Suppressor macrophage (primary cell): ENCODE data around the gene ARHGAP15.

ENCODE experiments used
- DNase-seq, 4 experiments: peaks; one replicate each; pipeline ENCODE4 v3.0.0-alpha.2; 2020 to 2022

ARHGAP15 gene

GRCh38 chr2:143696651-143697050, 567.4 kb downstream of the ARHGAP15 start:
- no peak for DNase-seq

- DNase-seq, result no peak
These were observed 568.5 kb downstream of the ARHGAP15 start for GRCh38 chr2:143697744-143698143.

DNA sequence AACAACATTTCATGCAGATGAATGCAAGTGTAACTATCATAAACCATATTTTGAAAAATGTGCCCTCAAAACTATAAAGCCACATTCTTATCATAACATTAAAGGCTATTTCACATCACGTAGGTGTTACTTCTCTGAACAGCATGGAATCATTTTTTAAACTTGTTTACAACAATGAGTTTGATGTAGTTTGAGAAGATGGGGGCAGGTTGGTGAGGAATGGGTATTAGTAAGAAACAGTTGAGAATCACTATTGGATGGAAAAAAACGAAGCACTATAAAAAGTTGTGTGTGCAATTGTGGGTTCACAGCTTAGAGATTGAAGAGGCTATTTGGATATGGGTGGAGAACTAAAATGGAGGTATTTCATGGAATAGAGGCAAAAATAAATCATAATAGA, 569.1 kb downstream of the ARHGAP15 start:
- DNase-seq, result no peak

DNA sequence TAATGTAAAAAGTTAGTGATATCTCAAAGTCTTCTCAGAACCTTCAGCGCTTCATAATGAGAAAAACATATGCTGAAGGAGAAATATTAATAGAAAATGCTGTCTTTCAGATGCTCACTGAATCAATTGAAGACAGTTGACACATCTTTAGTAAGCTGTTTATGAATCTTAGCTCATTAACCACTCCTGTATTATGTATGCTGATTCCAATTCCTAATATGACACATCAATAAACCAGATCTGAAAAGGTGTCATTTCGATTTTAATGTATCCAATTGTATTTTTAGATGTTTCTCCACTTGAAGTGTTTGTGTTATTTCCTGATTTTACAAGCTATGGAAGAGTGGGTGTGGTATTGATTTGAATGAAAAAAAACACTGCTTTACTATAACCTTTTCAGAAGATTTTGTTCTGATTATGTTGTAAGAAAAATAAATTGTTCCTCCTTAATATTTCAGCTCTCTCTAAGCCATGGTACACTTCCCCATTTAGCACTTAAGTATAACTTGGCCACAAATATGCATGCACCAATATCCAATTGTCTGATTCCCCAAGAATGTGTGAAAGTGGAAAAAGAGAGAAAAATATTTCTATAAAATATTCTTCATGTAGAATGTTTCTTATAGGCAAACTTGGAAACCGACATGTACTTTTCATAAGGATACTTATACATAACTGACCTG, 569.8 kb downstream of the ARHGAP15 start:
- DNase-seq, result peak in 2 of 4 experiments; percentile 3 to 23

- no peak for DNase-seq
These were observed 571.6 kb downstream of the ARHGAP15 start for GRCh38 chr2:143700865-143701264.

DNA sequence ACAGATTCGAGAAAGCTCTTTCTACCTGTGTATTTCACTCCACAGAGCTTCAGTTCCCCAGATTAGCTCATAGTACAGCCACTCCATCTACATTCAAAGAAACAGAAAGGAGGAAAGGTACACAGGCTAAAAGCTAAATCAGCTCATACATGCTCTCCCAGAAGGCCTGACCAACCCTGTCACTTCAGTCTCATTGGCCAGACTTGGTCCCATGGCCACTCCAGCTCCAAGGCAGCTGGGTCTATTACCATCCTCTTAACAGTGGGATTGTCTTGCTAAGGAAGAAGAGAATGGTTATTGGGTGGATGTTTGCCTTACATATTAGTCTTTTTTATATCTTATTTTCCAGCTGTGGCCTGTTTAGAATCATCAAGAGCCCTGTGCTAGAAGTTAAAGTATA, 572.6 kb downstream of the ARHGAP15 start:
- DNase-seq, result no peak

- DNase-seq, result no peak
These were observed 573.7 kb downstream of the ARHGAP15 start for GRCh38 chr2:143702931-143703330.

DNA sequence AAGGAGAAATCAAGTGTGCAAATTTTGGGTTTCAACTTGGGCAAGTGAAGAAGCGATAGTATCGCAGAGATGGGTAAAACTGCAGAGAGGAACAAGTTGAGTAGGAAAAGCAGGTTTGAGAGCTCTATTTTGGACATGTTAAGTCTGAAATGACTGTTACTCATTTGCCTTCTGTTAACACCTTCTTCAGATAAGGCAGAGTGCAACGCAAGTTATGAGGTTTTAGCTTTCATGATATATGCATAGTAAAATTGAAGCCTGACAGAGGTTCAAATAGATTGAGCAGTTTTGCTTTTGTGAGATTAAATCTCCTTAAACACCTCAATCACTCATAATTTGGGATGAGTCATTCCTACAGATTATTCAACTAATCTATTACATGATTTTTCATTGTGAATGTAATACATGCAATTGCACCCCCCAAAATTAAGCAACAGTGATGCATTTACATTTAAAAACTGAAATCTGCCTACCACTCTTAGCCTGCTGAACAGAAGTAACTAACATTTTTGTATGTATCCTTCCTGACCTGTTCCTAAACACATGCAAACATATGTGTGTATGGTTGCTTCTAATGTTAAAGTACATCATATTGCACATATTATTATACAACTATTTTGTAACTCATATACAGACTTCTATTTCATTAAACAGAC, 575.4 kb downstream of the ARHGAP15 start:
- DNase-seq, result no peak

DNA sequence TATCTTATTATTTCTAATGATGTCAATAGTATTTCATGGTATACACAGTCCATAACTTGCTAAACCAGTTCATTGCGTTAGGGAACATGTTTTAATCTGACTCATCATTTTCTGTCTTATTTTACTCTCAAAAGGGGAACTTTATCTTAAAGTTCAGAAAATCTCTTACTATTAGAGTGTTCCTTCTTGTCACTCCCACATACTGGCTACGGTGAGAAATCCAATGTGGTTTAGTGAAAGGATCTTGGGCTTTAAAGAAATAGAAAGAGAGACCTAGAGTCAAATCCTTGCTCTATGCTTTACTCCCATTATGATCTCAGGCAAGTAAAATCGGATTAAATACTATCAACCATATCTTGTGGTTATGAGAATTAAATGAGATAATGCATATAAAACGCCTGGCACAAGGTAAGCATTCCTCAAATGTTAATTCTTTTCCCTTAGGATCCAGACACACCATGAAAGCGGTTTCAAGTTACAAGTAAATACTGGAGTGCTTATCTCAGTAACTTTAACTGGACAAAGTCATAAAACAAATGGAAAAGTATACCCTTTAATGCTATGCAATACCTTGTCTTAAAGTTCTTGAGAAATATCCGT, 576.0 kb downstream of the ARHGAP15 start:
- DNase-seq, result peak; percentile 41 to 83 (median 69)

DNA sequence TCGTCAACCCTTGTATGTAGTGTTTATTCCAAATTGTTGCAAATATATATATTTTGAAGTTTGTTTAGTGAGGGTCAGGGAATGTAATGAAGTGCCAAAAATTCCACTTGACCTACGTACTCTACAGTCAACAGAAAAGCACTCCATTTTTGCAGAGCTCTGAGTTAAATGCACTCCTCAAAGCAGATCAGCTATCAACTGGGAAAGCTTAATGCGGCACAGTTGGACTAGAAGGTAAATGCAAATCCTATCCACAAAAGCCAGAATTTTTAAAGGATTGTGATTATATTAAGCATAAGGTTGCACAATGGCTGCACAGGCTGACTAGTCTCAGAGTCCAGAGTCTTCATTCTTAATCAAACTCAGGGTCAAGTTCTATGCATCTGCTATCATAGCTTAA, 577.1 kb downstream of the ARHGAP15 start:
- no peak for DNase-seq

- DNase-seq, result no peak
These were observed 579.5 kb downstream of the ARHGAP15 start for GRCh38 chr2:143708682-143709081.

DNA sequence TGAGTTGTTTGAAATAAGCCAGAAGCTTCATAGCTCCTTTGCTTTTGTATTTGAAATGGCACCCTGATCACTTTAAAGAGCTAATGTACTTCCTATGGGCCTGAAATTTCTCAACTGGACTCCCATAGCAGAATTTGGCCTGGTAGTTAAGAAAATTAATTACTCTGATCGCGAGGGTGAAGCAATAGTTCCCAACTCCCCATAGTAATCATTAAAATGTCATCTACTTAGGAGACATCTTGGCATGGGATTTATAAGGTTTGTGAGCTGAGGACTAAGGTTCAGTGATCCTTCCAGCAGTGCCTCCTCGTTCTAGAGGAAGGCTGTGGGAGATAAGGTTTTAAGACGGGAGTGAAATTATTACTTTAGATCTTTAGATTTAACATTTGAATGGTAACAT, 581.0 kb downstream of the ARHGAP15 start:
- DNase-seq, result no peak

GRCh38 chr2:143710879-143711278, 581.7 kb downstream of the ARHGAP15 start:
- DNase-seq, result no peak

- DNase-seq, result no peak
These were observed 587.3 kb downstream of the ARHGAP15 start for GRCh38 chr2:143716522-143716921.

DNA sequence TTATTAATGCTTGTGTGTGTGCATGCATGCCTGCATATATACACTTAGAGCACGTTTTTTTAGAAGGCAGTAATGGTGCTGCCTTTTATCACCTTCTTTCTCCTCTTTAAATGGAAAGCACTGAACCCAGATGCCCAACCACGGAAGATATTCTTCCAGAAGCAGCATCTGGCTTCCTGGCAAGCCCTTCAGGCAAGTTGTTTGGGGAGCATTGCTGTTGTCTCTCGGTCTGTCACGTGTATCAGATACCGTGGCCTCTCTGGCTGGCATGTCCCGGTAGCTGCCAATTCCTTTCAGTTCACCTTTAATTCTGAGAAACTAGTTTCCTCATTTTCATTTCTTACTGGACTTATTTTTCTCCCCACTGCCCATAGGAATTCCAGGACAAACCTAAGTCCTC, 587.8 kb downstream of the ARHGAP15 start:
- DNase-seq, result no peak

DNA sequence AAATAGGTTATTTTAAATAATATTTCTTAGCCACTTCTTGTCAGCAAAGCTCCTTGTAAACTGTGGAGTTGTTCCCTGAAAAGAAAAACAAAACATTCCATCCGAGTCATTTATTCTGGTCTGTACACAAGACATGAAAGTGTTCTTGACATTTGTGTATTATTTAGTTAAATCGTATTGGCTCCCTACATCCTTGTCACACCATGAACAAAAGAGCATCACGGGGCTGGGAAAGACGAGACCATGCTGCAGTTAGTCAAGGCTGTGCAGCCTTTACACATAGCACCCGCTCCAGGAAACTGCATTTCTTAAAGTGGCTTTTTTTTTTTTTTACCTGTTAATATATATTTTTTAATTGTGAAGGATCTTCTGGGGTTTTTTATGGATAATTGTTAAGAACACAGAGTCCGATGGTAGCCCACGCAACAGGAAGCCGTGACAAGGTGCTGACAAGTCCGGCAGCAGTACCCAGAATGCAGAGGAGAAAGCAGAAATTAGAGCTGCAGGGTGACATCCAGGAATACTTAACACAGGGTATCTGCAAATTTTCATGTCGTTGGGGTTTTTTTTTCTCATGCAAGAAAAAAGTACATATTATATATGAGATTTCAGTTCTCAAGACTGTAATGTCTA, 588.4 kb downstream of the ARHGAP15 start:
- DNase-seq, result no peak

- no peak for DNase-seq
These were observed 589.5 kb downstream of the ARHGAP15 start for GRCh38 chr2:143718745-143719144.

DNA sequence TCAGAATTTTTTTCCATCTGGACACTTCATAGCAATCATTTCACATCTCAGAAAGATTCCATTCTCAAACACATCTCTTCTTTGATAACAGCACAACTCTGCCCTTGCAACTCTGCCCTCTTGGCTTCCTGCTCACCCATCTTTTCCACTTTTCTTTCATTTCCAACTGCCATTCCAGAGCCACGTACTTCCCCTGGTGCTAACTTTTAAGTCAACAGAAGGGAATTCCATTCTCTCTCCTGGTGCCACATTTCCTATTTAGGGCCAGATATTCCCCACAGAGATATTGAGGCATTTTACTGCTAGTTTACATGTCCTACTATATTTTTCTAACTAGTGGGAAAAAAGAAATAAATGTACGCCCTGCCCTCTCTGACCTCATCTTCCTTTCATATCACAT, 590.2 kb downstream of the ARHGAP15 start:
- DNase-seq, result no peak

DNA sequence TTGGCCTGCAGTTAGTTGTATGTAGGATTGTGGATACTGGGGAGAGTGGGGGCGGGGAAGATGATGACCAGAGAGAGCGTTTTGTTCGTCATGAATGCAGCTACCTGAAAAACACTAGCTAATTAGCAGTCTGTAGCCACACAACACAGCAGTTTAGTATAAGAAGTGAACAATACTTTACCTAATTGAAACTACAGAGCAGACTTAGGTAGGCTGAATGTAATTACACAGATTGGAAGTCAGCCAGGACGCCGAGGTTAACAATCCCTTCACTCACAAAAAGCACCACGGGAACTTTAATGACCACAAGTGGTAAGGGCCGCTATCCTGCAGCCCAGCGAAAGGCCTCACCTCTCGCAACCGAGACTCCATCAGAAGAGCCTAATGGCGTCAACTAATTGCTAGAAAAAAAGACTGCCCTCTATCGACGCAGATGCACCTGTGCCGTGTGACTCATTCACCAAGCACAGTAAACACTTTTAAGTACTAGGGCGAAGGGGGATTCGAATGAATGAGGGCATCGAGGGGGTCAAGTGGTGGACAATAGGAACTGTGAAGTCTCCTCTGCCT, 591.0 kb downstream of the ARHGAP15 start:
- DNase-seq, result no peak

- no peak for DNase-seq
These were observed 596.2 kb downstream of the ARHGAP15 start for GRCh38 chr2:143725400-143725799.

DNA sequence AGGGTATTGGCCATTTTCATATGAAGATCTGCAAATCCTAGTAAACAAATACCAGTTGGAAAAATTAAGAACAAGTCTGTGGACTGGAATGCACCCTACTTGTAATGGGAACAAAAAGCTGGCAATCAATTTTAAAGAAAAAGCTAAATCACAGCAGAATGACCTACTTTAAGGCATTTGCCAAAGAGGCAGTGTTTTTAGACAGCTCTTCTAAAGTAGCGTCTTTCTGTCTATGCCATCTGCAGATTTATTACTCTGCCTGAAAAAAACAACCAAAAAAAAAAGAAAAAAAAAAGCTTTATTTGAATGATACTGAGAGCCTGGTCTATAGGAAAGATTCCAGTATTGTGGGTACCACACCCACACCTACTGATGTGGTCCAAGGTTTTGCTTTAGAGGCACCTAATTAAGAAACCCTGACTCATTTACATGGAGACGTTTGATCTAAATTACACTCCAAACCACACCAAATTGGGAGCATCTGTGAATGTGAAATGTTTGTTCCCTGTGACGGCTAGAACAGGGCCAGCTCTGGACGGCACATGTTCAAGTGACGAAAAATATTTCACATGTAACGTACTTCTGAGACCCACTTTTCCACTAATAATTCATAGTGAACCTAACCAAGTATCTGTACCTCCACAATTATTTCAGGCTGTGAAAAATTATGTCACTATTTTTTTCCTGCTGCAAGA, 597.1 kb downstream of the ARHGAP15 start:
- DNase-seq, result no peak

- no peak for DNase-seq
These were observed 599.3 kb downstream of the ARHGAP15 start for GRCh38 chr2:143728498-143728897.
